Nephron (organoid): Measurements from ENCODE around the gene SLC4A5.

Experiments used
- H3K27ac Mint-ChIP-seq, 3 experiments: 2 replicates each; pipeline ENCODE4 v1.8.0; 2020; ENCODE audit warnings: mixed read lengths in 3 of 3, mild to moderate bottlenecking in 2 of 3, moderate library complexity in 1 of 3
- H3K27me3 Mint-ChIP-seq: 2 replicates; pipeline ENCODE4 v1.8.0; 2021; ENCODE audit warnings: low read depth, mild to moderate bottlenecking, moderate library complexity, mixed read lengths
- H3K36me3 Mint-ChIP-seq: 2 replicates; pipeline ENCODE4 v1.8.0; 2020; ENCODE audit warnings: low read depth, mixed read lengths
- H3K4me1 Mint-ChIP-seq: 2 replicates; pipeline ENCODE4 v1.8.0; 2020; ENCODE audit warnings: mixed read lengths
- H3K4me3 Mint-ChIP-seq, 3 experiments: 2 replicates each; pipeline ENCODE4 v1.8.0; 2020; ENCODE audit warnings: mild to moderate bottlenecking in 3 of 3, mixed read lengths in 3 of 3, moderate library complexity in 2 of 3
- H3K9me3 Mint-ChIP-seq: 2 replicates; pipeline ENCODE4 v1.8.0; 2020; ENCODE audit warnings: mixed read lengths
- CTCF ChIP-seq, 3 experiments: fragments of 200-600 bp; sonication (generic); IDR thresholded peaks; one replicate each; pipeline ENCODE4 v1.5.0; 2021; ENCODE audit warnings: antibody characterized with exemption in 3 of 3; ENCODE audit not compliant: unreplicated experiment in 3 of 3

SLC4A5 gene

GRCh38 chr2:74278176-74278575 lies 65.0 kb downstream of the SLC4A5 start:
- no peak overlapping the region for H3K4me3 Mint-ChIP-seq
- no peak overlapping the region for H3K27ac Mint-ChIP-seq
- H3K36me3 Mint-ChIP-seq, result no peaks in the 10 kb centered on the region
- no peak for TF ChIP-seq CTCF (IDR thresholded peaks at IDR 0.05; ENCODE audit: unreplicated experiment in 3 of 3)
- H3K9me3 Mint-ChIP-seq, result no peaks in the 10 kb centered on the region
- no peaks in the 10 kb centered on the region for H3K4me1 Mint-ChIP-seq
- peaks cover 5% of the 10 kb centered on the region for H3K27me3 Mint-ChIP-seq

- Mint-ChIP-seq H3K4me1 (no peaks in the 10 kb centered on the region), H3K36me3 (no peaks in the 10 kb centered on the region), H3K27ac (no peak overlapping the region), H3K27me3 (peaks cover 5% of the 10 kb centered on the region), H3K9me3 (no peaks in the 10 kb centered on the region), H3K4me3 (no peak overlapping the region)
- no peak for TF ChIP-seq CTCF (IDR thresholded peaks at IDR 0.05; ENCODE audit: unreplicated experiment in 3 of 3)
Measured at GRCh38 chr2:74275228-74275627, 68.0 kb downstream of the SLC4A5 start.

- H3K4me1 Mint-ChIP-seq, result no peaks in the 10 kb centered on the region
- no peaks in the 10 kb centered on the region for H3K9me3 Mint-ChIP-seq
- peaks cover 4% of the 10 kb centered on the region for H3K27me3 Mint-ChIP-seq
- no peak overlapping the region for H3K4me3 Mint-ChIP-seq
- TF ChIP-seq CTCF (IDR thresholded peaks at IDR 0.05; ENCODE audit: unreplicated experiment in 3 of 3), result no peak
- no peaks in the 10 kb centered on the region for H3K36me3 Mint-ChIP-seq
- no peak overlapping the region for H3K27ac Mint-ChIP-seq
Measured at GRCh38 chr2:74269667-74270066, 73.5 kb downstream of the SLC4A5 start.

- H3K4me3 Mint-ChIP-seq, result no peak overlapping the region
- H3K36me3 Mint-ChIP-seq, result no peaks in the 10 kb centered on the region
- TF ChIP-seq CTCF (IDR thresholded peaks at IDR 0.05; ENCODE audit: unreplicated experiment in 3 of 3), result peak; percentile 29 to 46 (median 41)
- H3K27me3 Mint-ChIP-seq, result peaks cover 4% of the 10 kb centered on the region
- H3K27ac Mint-ChIP-seq, result no peak overlapping the region
- no peaks in the 10 kb centered on the region for H3K4me1 Mint-ChIP-seq
- no peaks in the 10 kb centered on the region for H3K9me3 Mint-ChIP-seq
Measured at GRCh38 chr2:74267068-74267467, 76.1 kb downstream of the SLC4A5 start.

GRCh38 chr2:74264281-74264680 lies 78.9 kb downstream of the SLC4A5 start:
- Mint-ChIP-seq H3K27ac (no peak overlapping the region), H3K9me3 (no peaks in the 10 kb centered on the region), H3K27me3 (peaks cover 4% of the 10 kb centered on the region), H3K36me3 (no peaks in the 10 kb centered on the region), H3K4me1 (peaks cover 7% of the 10 kb centered on the region), H3K4me3 (no peak overlapping the region)
- TF ChIP-seq CTCF (IDR thresholded peaks at IDR 0.05; ENCODE audit: unreplicated experiment in 3 of 3), result no peak

GRCh38 chr2:74262681-74263080 lies 80.5 kb downstream of the SLC4A5 start:
- H3K9me3 Mint-ChIP-seq, result no peaks in the 10 kb centered on the region
- no peak overlapping the region for H3K4me3 Mint-ChIP-seq
- no peak overlapping the region for H3K27ac Mint-ChIP-seq
- H3K36me3 Mint-ChIP-seq, result no peaks in the 10 kb centered on the region
- peaks cover 4% of the 10 kb centered on the region for H3K27me3 Mint-ChIP-seq
- H3K4me1 Mint-ChIP-seq, result peaks cover 7% of the 10 kb centered on the region
- no peak for TF ChIP-seq CTCF (IDR thresholded peaks at IDR 0.05; ENCODE audit: unreplicated experiment in 3 of 3)
